Ishikawa (cell line): ENCODE results near the gene INHBE.

ENCODE experiments used
- NFIC ChIP-seq: IDR thresholded peaks from 2 replicates; pipeline ENCODE4 v1.6.1; 2012
- RAD21 ChIP-seq: IDR thresholded peaks from 2 replicates; pipeline ENCODE4 v1.6.1; 2012; ENCODE audit warnings: low read depth
- TEAD4 ChIP-seq: IDR thresholded peaks from 2 replicates; pipeline ENCODE4 v1.6.1; 2012
- YY1 ChIP-seq: IDR thresholded peaks from 2 replicates; pipeline ENCODE4 v1.6.1; 2012; ENCODE audit warnings: low read depth
- TF ChIP-seq, protein P1 (sequence below): IDR thresholded peaks from 2 replicates; pipeline ENCODE4 v1.6.1; 2012

DNA sequence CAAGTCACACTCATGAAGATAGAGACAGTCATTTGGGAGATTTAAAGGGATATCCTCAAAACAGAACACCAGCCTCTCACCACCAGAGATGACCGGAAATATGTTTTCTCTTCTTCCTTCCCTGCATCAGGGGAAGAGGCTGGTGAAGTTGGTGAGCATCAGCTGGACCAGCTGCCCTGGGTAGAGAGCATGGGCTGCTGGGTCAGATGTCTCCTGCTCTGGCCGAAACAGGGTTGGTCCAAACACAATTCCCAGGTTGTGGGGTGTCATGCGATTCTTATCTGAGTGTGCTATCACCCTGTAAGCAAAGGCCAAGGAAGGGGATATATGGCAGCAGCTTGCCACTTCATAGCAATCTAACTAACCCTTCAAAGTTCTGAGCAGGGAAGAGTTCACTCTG is 17.3 kb downstream of the INHBE start:
- TF ChIP-seq NFIC (no peak), RAD21 (no peak), TEAD4 (no peak), YY1 (no peak)
- TF ChIP-seq, protein P1, sequence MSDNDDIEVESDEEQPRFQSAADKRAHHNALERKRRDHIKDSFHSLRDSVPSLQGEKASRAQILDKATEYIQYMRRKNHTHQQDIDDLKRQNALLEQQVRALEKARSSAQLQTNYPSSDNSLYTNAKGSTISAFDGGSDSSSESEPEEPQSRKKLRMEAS, result no peak
